Natural killer cell treated with Interleukin-12 subunit alpha and Interleukin-12 subunit beta and Interleukin-15 and Interleukin-18, amount 100 ng/mL, for 72 hours (primary cell): ENCODE measurements around the gene FKBP5. TPM values are rescaled to one million over a fixed set of nuclear protein-coding genes. Genes with fewer than 3 reads are reported as not detected.
A peak's percentile ranks its signal among the peaks of the same experiment; 100 is the strongest.
"Not testable (repeated sequence)": the region's sequence is repeated elsewhere in the genome, so short reads cannot be mapped to it uniquely, and the experiment has no call there.

Experiments used
- ATAC-seq, 2 donors: fragments of 150-1000 bp; cut with Tn5 transposase in 1 of 2; sonication (Bioruptor Pico), chemical (Tn5 transposase) in 1 of 2; 2 replicates each; pipeline ENCODE4 v1.10.0; 2021
- DNase-seq: peaks from one replicate; pipeline ENCODE4 v3.0.0; 2022; ENCODE audit warnings: low spot score
- H3K27ac Mint-ChIP-seq, 2 donors: 1 replicate in 1 of 2; 2 replicates in 1 of 2; pipeline ENCODE4 v1.8.0; 2022; ENCODE audit warnings: mixed read lengths in 2 of 2, mild to moderate bottlenecking in 1 of 2, moderate library complexity in 1 of 2
- H3K27me3 Mint-ChIP-seq, 2 donors: 1 replicate in 1 of 2; 2 replicates in 1 of 2; pipeline ENCODE4 v1.8.0; 2022; ENCODE audit warnings: mixed read lengths in 2 of 2
- H3K36me3 Mint-ChIP-seq: one replicate; pipeline ENCODE4 v1.8.0; 2022; ENCODE audit warnings: mixed read lengths
- H3K4me1 Mint-ChIP-seq, 2 donors: 1 replicate in 1 of 2; 2 replicates in 1 of 2; pipeline ENCODE4 v1.8.0; 2022; ENCODE audit warnings: low read depth in 2 of 2, mixed read lengths in 2 of 2, mild to moderate bottlenecking in 1 of 2
- H3K4me3 Mint-ChIP-seq: one replicate; pipeline ENCODE4 v1.8.0; 2022; ENCODE audit warnings: mixed read lengths
- H3K9me3 Mint-ChIP-seq: 2 replicates; pipeline ENCODE4 v1.8.0; 2022; ENCODE audit warnings: mixed read lengths
- total RNA-seq, 2 donors: library from RNA; stranded (reverse); gene quantifications; one replicate each; pipeline ENCODE4 v1.2.3, GENCODE V29; 2022

Gene FKBP5
- total RNA-seq, 2 donors from 2014 or later, result 14.1 to 32.5 TPM

DNA sequence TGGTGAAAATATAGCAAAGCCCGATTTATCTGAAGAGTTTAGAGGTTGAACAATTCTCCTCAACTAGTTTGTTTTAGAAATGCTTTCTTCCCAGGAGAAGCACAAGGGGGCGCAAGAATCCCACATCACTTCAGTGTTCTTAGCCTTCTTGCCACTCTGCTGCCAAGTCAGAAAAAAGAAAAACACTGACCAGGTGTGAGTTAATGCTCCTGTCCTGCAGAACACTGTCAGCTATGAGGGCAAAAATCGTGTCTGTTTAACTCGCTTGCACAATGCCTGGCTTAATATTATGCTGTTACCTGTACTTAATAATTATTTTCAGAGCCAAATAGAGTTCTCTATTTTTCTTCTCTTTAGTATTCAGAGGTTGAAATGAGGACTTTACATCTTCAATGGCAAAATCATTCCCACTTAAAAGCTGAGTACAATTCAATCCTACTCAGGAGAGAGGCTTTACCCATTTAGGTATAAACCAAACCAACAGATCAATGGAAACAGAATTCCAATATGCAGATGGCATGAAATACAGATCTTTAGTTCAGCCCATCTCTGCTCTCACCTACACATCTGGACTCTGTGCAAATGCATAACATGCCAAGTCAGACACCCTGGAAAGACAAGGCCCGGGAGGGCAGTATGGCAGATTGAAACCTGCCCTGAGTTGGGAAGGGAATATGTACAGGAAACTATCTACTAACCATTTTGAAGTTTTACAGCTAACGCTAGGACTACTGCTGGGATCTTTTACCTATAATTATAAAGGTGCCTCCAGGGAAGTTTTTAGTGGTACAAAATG, 104.6 kb downstream of the FKBP5 start:
- H3K27ac Mint-ChIP-seq, result no peak overlapping the region
- DNase-seq, result peak; percentile 65
- peaks cover 0 to 4% of the 10 kb centered on the region in 2 donors for H3K4me1 Mint-ChIP-seq
- ATAC-seq, result peak in 1 of 2 donors; percentile 62
- H3K36me3 Mint-ChIP-seq, result no peaks in the 10 kb centered on the region
- H3K4me3 Mint-ChIP-seq, result no peak overlapping the region
- no peaks in the 10 kb centered on the region for H3K9me3 Mint-ChIP-seq
- no peaks in the 10 kb centered on the region for H3K27me3 Mint-ChIP-seq

DNA sequence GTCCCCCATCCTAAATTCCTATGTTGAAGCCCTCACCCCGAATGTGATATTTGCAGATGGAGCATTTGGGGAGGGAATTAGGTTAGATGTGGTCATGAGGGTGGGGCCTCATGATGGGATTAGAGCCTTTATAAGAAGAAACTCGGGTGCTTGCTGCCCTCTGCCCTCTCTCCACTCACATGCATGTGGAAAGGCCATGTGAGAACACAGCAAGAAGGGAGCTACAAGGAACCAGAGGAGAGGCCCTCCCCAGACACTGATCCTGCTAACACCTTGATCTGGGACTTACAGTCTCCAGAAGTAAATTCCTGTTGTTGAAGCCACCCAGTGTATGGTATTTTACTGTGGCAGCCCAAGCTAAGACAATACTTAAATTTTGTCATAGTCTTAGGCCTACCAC, 106.4 kb downstream of the FKBP5 start:
- Mint-ChIP-seq H3K9me3 (no peaks in the 10 kb centered on the region), H3K27me3 (no peaks in the 10 kb centered on the region), H3K4me1 (peaks cover 0 to 4% of the 10 kb centered on the region in 2 donors), H3K27ac (no peak overlapping the region), H3K36me3 (no peaks in the 10 kb centered on the region), H3K4me3 (no peak overlapping the region)
- DNase-seq, result no peak
- no peak for ATAC-seq

- DNase-seq, result no peak
- H3K27ac Mint-ChIP-seq, result no peak overlapping the region
- H3K36me3 Mint-ChIP-seq, result no peaks in the 10 kb centered on the region
- H3K4me1 Mint-ChIP-seq, result peaks cover 0 to 4% of the 10 kb centered on the region in 2 donors
- ATAC-seq, result peak; percentile 31 to 45
- no peaks in the 10 kb centered on the region for H3K27me3 Mint-ChIP-seq
- no peaks in the 10 kb centered on the region for H3K9me3 Mint-ChIP-seq
- no peak overlapping the region for H3K4me3 Mint-ChIP-seq
Observed at GRCh38 chr6:35581633-35582032, 107.1 kb downstream of the FKBP5 start.

GRCh38 chr6:35580836-35581235, 107.9 kb downstream of the FKBP5 start:
- Mint-ChIP-seq H3K27me3 (no peaks in the 10 kb centered on the region), H3K4me3 (no peak overlapping the region)

DNA sequence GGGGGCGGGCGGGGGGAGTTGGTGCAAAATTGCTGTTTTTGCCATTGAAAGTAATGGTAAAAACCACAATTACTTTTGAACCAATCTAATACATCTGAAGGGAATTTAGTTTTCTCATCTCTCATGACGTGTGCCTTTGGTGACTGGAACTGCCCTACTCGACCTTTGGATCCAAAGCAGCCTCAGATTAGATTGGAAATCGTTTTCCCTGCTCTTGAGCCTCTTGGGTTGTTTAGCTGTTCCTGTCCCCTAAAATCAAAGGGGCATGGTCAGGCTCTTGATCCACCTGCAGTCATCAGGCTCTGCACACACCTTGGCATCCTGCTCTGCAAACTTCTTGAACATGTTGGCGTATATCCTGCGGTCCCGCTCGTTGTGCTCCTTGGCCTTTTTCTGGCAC, 112.0 kb downstream of the FKBP5 start:
- Mint-ChIP-seq H3K4me3 (no peak overlapping the region), H3K9me3 (no peaks in the 10 kb centered on the region), H3K27ac (no peak overlapping the region), H3K27me3 (no peaks in the 10 kb centered on the region), H3K4me1 (peaks cover 0 to 3% of the 10 kb centered on the region in 2 donors), H3K36me3 (no peaks in the 10 kb centered on the region)
- DNase-seq, result no peak
- ATAC-seq, result no peak

More at GRCh38 chr6:35580836-35581235, 107.9 kb downstream of the FKBP5 start:
- Mint-ChIP-seq H3K9me3 (no peaks in the 10 kb centered on the region), H3K27ac (no peak overlapping the region), H3K4me1 (peaks cover 0 to 4% of the 10 kb centered on the region in 2 donors), H3K36me3 (no peaks in the 10 kb centered on the region)
- no peak for DNase-seq
- ATAC-seq, result no peak

DNA sequence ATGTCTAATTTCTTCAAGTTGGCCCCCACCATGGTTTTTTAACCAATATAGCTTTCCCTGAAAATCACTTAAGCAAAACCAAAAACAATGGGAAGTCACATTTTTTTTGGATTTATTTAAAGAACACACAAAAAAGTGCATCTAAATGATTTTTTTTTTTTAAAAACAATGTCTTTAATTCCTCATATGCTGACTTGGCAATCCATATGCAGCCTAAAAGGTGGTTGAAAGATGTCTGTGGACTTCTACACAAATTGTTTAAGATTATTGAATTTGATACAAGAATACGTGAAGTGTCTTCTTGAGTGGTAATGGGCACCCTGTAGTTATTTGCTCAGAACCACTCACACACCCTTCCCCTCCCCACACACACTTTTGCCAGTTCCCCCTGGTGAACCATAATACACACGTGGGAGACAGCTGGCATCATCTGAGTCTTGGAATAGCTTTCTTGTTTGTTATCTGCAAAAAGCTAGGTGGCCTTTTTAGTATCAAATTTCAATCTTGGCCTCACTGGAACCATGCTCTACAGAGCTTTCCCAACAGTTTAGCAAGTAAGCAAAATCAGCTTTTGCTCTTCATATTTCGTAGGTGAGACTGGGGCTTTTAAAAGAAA, 115.1 kb downstream of the FKBP5 start:
- Mint-ChIP-seq H3K4me3 (no peak overlapping the region), H3K9me3 (no peaks in the 10 kb centered on the region), H3K36me3 (no peaks in the 10 kb centered on the region), H3K27me3 (no peaks in the 10 kb centered on the region), H3K4me1 (no peaks in the 10 kb centered on the region), H3K27ac (no peak overlapping the region)
- ATAC-seq, result no peak
- no peak for DNase-seq

DNA sequence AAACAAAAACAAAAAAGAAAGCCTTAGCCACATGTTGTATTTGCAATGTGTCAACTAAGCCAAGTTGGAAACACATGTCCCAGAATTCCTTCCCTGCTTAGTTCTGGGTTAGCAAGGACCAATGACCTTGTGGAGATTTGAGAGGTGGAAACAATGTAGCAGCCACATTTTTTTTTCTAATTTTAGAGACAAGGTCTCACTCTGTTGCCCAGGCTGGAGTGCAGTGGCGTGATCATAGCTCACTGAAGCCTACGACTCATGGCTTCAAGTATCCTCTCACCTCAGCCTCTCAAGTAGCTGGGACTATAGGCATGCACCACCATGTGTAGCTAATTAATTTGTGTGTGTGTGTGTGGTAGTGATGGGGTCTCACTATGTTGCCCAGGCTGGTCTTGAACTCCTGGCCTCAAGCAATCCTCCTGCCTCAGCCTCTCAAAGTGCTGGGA, 117.8 kb downstream of the FKBP5 start:
- H3K9me3 Mint-ChIP-seq, H3K36me3 Mint-ChIP-seq, DNase-seq, H3K27me3 Mint-ChIP-seq, H3K27ac Mint-ChIP-seq, H3K4me1 Mint-ChIP-seq, H3K4me3 Mint-ChIP-seq, ATAC-seq: not testable (repeated sequence)

GRCh38 chr6:35569011-35569461, 119.7 kb downstream of the FKBP5 start:
- H3K36me3 Mint-ChIP-seq, result no peaks in the 10 kb centered on the region
- H3K27ac Mint-ChIP-seq, result no peak overlapping the region
- DNase-seq (no peak), ATAC-seq (peak in 1 of 2 donors; percentile 65)
- no peaks in the 10 kb centered on the region for H3K4me1 Mint-ChIP-seq
- no peak overlapping the region for H3K4me3 Mint-ChIP-seq
- peaks cover 8 to 12% of the 10 kb centered on the region in 2 donors for H3K27me3 Mint-ChIP-seq
- no peaks in the 10 kb centered on the region for H3K9me3 Mint-ChIP-seq

GRCh38 chr6:35566794-35567193, 121.9 kb downstream of the FKBP5 start:
- no peak overlapping the region for H3K27ac Mint-ChIP-seq
- no peak overlapping the region for H3K4me3 Mint-ChIP-seq
- no peaks in the 10 kb centered on the region for H3K9me3 Mint-ChIP-seq
- DNase-seq, result no peak
- peaks cover 12% of the 10 kb centered on the region in 2 donors for H3K27me3 Mint-ChIP-seq
- no peaks in the 10 kb centered on the region for H3K36me3 Mint-ChIP-seq
- ATAC-seq, result no peak
- no peaks in the 10 kb centered on the region for H3K4me1 Mint-ChIP-seq

- no peak overlapping the region for H3K4me3 Mint-ChIP-seq
- H3K27ac Mint-ChIP-seq, result no peak overlapping the region
- DNase-seq (no peak), ATAC-seq (no peak)
- H3K9me3 Mint-ChIP-seq, result no peaks in the 10 kb centered on the region
- H3K4me1 Mint-ChIP-seq, result peaks cover 4 to 9% of the 10 kb centered on the region in 2 donors
- peaks cover 12% of the 10 kb centered on the region in 2 donors for H3K27me3 Mint-ChIP-seq
- no peaks in the 10 kb centered on the region for H3K36me3 Mint-ChIP-seq
Observed at GRCh38 chr6:35564733-35565132, 124.0 kb downstream of the FKBP5 start.

GRCh38 chr6:35562060-35562459, 126.7 kb downstream of the FKBP5 start:
- no peak overlapping the region for H3K4me3 Mint-ChIP-seq
- peaks cover 4 to 9% of the 10 kb centered on the region in 2 donors for H3K4me1 Mint-ChIP-seq
- peaks cover 12% of the 10 kb centered on the region in 2 donors for H3K27me3 Mint-ChIP-seq
- H3K9me3 Mint-ChIP-seq, result no peaks in the 10 kb centered on the region
- DNase-seq, result no peak
- ATAC-seq, result no peak
- H3K36me3 Mint-ChIP-seq, result no peaks in the 10 kb centered on the region
- no peak overlapping the region for H3K27ac Mint-ChIP-seq

GRCh38 chr6:35561113-35561512, 127.6 kb downstream of the FKBP5 start:
- H3K27me3 Mint-ChIP-seq, result peaks cover 9 to 12% of the 10 kb centered on the region in 2 donors
- no peaks in the 10 kb centered on the region for H3K9me3 Mint-ChIP-seq
- peak; percentile 66 to 85 for ATAC-seq
- peaks cover 4 to 9% of the 10 kb centered on the region in 2 donors for H3K4me1 Mint-ChIP-seq
- H3K4me3 Mint-ChIP-seq, result no peak overlapping the region
- H3K27ac Mint-ChIP-seq, result peak overlapping the region in 1 of 2 donors; percentile 58
- no peaks in the 10 kb centered on the region for H3K36me3 Mint-ChIP-seq
- DNase-seq, result no peak

- H3K27ac Mint-ChIP-seq, result no peak overlapping the region
- no peak for DNase-seq
- no peaks in the 10 kb centered on the region for H3K36me3 Mint-ChIP-seq
- no peak overlapping the region for H3K4me3 Mint-ChIP-seq
- H3K9me3 Mint-ChIP-seq, result no peaks in the 10 kb centered on the region
- no peak for ATAC-seq
- H3K27me3 Mint-ChIP-seq, result peaks cover 0 to 3% of the 10 kb centered on the region in 2 donors
- H3K4me1 Mint-ChIP-seq, result peaks cover 4 to 12% of the 10 kb centered on the region in 2 donors
Observed at GRCh38 chr6:35558571-35558970, 130.1 kb downstream of the FKBP5 start.

DNA sequence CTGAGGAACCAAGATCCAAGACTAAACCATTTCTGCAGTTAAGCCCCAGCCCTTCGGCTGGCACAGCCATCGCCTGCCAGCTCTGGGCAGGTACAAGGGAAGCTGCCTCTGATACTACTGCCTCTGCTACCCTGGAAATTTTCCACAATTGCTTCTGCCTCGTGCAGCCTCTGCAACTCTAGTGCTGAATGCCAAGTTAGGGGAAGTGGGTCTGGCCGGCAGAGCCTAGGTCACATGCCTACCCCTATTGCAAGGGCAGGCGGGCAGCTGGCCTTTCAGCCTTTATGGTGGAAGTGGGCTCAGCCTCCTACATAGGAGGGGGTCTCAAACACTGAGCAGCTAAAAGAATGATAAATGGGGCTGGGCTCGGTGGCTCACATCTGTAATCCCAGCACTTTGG, 131.5 kb downstream of the FKBP5 start:
- no peak overlapping the region for H3K4me3 Mint-ChIP-seq
- no peaks in the 10 kb centered on the region for H3K27me3 Mint-ChIP-seq
- no peak for ATAC-seq
- no peaks in the 10 kb centered on the region for H3K9me3 Mint-ChIP-seq
- DNase-seq, result no peak
- no peak overlapping the region for H3K27ac Mint-ChIP-seq
- no peaks in the 10 kb centered on the region for H3K36me3 Mint-ChIP-seq
- peaks cover 4 to 12% of the 10 kb centered on the region in 2 donors for H3K4me1 Mint-ChIP-seq
